Measurements from ENCODE around the gene SLC4A1. TPM values are rescaled to one million over a fixed set of nuclear protein-coding genes. Genes with fewer than 3 reads are reported as not detected.

Gene SLC4A1
- not detected in 2 replicates for total RNA-seq

GRCh38 chr17:44267818-44268490 is at the start of gene SLC4A1:
Gene SLC4A1, minus strand, starts transcription at chr17:44268135. Its CDS starts 5,269 bp downstream, at chr17:44262866.

GRCh38 chr17:44308320-44308818 is 40.4 kb upstream of the SLC4A1 start, which contains the start of gene RUNDC3A:
Gene RUNDC3A, plus strand, starts transcription at chr17:44308601. Its CDS starts 232 bp downstream, at chr17:44308833.

GRCh38 chr17:44219616-44220212 is 48.2 kb downstream of the SLC4A1 start, which contains the start of gene UBTF:
Gene UBTF, minus strand, starts transcription at chr17:44219675. Its CDS starts 1,446 bp downstream, at chr17:44218229.

GRCh38 chr17:44199553-44200477 is 68.1 kb downstream of the SLC4A1 start, which contains the start of gene ATXN7L3:
Gene ATXN7L3, minus strand, starts transcription at chr17:44199884. Its CDS starts 1,814 bp downstream, at chr17:44198070.

Other genes with a start within 250 kb of the SLC4A1 start
- 45.7 and 49.6 TPM in 2 replicates for gene LSM12, start 201.5 kb downstream of the SLC4A1 start, total RNA-seq
- 52.3 and 55.6 TPM in 2 replicates for gene G6PC3, start 197.4 kb downstream of the SLC4A1 start, total RNA-seq
- 21.1 and 24.4 TPM in 2 replicates for gene HDAC5, start 144.5 kb downstream of the SLC4A1 start, total RNA-seq
- gene HROB, start 126.2 kb downstream of the SLC4A1 start, total RNA-seq = 1.3 and 3.1 TPM in 2 replicates
- gene ASB16, start 97.4 kb downstream of the SLC4A1 start, total RNA-seq = not detected in 2 replicates
- gene TMUB2, start 81.2 kb downstream of the SLC4A1 start, total RNA-seq = 25.8 and 31.8 TPM in 2 replicates
- gene ATXN7L3, start 68.3 kb downstream of the SLC4A1 start, total RNA-seq = 47.6 and 62.3 TPM in 2 replicates
- 31.4 and 44.9 TPM in 2 replicates for gene UBTF, start 48.5 kb downstream of the SLC4A1 start, total RNA-seq
- gene RUNDC3A, start 40.5 kb upstream of the SLC4A1 start, total RNA-seq = not detected in 2 replicates
- 73.1 and 90.6 TPM in 2 replicates for gene SLC25A39, start 56.7 kb upstream of the SLC4A1 start, total RNA-seq
- 488 and 490 TPM in 2 replicates for gene GRN, start 77.2 kb upstream of the SLC4A1 start, total RNA-seq
- 1.6 and 7.2 TPM in 2 replicates for gene FAM171A2, start 95.7 kb upstream of the SLC4A1 start, total RNA-seq
- gene ITGA2B, start 121.5 kb upstream of the SLC4A1 start, total RNA-seq = 0.54 TPM in 1 of 2 replicates, not detected in the other
- 13.0 and 13.2 TPM in 2 replicates for gene GPATCH8, start 235.3 kb upstream of the SLC4A1 start, total RNA-seq

Data from cardiac atrium fibroblast (primary cell).